Ureter (tissue), 1 donor: ENCODE results near the gene WTIP. TPM values are rescaled to one million over a fixed set of nuclear protein-coding genes. Genes with fewer than 3 reads are reported as not detected.
"Not testable (repeated sequence)": the region's sequence is repeated elsewhere in the genome, so short reads cannot be mapped to it uniquely, and the experiment has no call there.

Source experiments
- DNase-seq: peaks from one replicate; pipeline ENCODE4 v3.0.0-alpha.2; 2020; ENCODE audit warnings: low spot score
- total RNA-seq: library from RNA; stranded (reverse); gene quantifications from one replicate; pipeline ENCODE4 v1.2.4, GENCODE V29; 2023
- donor health status: DM: yes; HTN: yes; CAD: no.

The WTIP gene
- total RNA-seq, 1 donor from 2014 or later, result 14.9 TPM

DNA sequence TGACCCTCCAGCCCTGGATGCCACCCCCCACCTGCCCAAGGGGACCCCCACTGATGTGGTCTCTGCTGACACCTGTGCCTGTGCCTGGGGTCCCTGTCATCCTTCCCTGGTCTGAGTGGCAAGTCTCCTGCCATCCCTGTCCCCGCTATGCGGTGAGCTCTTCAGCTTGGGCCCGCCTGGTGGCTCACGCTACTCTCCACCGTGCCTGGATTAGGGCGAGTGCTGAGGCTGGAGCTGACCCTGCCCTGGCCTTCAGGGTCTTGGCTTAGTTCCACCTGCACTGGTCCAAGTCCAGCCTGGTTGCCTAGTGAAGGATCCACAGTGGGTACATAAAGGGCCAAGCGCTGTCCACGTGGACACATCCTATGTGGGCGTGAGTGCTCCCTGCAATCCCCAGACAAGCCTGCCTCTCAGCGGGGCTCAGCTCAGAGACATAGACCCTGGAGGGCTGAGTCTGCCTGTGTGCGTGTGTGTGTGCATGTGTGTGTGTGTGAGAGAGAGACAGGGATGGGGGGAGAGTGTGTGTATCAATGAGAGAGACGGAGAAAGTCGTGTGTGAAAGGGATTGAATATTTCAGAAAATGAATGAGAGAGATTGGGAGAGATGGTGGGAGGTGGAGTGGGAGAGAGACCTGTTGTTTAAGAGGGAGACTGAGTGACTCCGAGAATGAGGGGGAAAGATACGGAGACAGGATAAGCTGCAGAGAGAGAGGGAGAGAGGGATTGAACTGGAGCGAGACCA, 22.1 kb downstream of the WTIP start:
- DNase-seq, result peak; percentile 27

DNA sequence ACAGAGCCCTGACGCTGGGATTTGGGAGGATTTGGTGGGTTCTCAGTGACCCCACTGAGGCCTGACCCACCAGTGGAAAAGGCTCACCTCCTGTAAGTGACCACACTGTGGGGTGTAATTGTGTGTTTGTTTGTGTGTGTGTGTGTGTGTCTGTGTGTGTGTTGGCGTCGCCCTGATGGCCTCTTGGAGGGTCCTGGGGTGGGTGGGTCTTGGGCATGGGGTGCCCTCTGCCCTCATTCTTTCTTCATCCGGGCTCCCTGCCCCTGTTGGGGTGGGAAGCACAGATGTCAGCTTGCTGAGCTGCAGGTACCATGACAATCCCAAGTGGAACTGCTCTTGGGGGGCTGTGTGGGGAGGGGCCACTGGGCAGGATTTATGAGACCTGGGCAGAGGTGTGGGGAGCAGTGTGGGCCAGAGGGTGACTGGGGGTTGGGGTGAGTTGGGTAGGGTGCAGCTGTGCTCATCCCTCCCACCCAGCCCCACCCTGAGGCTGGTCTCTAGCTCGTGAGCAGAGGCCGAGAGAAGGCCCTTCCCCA, 22.8 kb downstream of the WTIP start:
- DNase-seq, result peak; percentile 35

DNA sequence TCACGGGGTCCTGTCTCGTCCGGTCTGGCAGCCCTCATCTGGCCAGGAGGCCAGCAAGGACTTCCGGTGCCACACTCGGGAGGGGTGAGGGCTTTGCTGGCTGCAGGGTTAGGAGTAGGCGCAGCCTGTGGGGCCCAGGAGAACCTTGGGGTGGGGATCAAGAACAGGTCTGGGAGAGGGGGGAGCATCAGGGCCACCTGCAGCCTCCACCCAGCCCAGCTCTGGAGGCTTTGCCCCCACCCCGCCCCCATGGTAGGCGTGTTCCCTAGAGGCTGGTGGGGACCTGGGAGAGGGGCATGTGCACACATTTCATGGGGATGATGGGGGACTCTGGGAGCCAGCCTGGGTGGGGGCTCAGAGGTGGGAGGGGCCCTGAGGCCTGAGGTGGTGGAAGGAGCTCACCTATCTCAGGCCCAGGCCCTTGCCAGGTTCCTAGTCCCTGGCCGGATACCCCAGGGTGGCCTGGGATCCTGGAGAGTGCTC, 23.3 kb downstream of the WTIP start:
- peak; percentile 30 for DNase-seq

DNA sequence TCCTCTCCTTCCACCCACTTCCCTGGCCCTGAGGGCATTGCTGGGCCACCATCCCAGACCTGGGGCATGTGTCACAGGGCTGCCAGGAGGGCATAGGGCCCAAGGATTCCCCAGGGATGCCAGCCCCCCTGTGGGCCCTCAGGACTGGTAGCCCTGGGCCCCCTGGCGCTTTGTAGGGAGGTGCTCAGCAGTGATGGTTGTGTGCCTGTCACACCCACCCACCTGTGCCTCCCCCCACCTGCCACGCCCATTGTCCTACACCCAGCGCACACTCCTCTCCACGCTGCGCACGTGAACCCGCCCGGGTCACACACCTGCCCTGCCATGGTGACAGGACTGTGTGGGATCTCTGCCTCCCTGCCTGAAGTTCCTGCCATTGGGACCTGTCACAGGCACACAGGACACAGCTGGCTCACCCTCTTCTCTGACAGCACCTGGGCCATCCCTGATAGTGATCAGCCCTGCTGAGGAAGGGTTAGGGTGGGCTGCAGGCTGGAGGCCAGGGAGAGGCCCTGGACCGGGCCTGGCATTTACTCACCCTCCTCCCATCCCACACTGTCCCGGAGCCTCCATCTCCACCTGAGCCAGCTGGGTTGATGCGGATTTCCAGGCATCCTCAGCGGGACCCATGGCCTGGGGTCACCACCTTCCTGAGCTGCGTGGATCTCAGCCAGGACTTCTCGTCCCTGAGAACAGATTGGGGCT, 23.9 kb downstream of the WTIP start:
- DNase-seq, result peak; percentile 38

DNA sequence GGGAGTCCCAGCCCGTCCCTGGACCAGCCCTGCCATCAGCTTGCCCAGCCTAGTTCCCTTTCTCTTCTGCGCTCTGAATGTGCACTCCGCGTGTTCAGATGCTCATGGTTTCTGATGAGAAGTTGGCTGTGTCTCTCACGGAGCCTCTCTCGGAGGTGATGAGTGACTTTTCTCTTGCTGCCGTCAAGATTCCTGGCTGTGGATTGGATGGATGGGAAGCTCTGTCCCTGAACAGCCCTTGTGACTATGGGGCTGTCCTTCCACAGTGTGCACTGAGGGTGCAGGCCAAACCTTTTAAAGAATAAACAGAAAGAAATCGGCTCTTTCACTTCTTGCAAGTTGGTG, 24.4 kb downstream of the WTIP start:
- DNase-seq, result no peak

DNA sequence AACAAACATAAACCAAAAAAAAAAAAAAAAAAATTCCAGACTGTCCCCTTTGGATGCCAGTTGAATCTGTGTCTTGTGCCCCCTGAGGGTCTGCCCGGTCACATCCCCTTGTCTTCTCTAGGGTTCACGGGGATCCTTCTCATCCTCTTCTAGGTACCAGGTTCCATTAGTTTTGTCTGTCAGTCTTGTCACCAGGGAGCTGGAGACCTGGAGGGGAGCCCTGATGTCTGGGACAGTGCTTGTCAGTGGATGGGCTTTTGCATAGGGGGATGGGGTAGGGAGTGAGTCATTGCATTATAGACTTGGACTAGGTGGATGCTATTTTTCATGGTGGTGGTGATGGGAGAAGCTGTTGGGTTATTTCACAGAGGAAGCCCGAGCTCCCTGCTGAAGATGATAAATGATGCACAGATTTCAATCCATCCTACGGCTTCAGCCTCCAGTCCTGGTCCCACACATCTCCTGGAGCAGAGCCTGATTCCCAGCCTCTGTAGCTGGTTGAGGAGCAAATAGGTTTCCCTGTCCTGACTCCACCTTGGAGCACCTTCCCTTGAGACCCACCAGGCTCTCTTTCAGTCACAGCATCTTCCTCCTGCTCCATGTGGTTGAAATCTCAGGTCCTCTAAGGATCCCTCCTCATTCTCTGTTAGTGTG, 26.0 kb downstream of the WTIP start:
- peak; percentile 29 for DNase-seq

DNA sequence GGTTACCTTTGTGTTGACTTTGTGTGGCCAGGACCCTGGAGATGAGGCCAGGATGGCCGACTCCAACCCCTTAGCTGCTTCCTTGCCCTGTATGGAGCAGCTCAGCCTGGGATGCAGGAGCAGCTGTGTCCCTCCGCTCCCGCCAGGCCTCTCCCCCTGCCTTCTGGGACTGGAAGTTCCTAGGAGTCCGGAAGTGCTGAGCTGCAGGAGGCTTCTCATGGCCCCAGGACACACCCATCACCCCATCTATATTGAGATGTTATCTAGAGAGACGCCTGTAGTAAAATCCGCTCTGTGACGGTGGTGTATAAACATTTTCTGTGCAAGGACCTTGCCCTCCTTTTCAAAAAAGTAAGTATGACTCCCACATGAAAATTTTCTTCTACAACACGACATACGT, 27.0 kb downstream of the WTIP start:
- peak; percentile 40 for DNase-seq

DNA sequence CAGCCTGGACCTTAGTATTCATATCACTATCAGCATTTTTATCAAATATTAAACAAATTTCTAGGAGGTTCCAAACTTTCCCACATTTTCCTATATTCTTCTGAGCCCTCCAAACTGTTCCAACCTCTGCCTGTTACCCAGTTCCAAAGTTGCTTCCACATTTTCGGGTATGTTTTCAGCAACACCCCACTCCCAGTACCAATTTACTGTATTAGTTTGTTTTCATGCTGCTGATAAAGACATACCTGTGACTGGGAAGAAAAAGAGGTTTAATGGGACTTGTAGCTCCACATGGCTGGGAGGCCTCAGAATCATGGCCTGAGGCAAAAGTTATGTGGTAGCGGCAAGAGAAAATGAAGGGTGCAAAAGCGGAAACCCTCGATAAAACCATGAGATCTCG, 29.3 kb downstream of the WTIP start:
- not testable (repeated sequence) for DNase-seq

DNA sequence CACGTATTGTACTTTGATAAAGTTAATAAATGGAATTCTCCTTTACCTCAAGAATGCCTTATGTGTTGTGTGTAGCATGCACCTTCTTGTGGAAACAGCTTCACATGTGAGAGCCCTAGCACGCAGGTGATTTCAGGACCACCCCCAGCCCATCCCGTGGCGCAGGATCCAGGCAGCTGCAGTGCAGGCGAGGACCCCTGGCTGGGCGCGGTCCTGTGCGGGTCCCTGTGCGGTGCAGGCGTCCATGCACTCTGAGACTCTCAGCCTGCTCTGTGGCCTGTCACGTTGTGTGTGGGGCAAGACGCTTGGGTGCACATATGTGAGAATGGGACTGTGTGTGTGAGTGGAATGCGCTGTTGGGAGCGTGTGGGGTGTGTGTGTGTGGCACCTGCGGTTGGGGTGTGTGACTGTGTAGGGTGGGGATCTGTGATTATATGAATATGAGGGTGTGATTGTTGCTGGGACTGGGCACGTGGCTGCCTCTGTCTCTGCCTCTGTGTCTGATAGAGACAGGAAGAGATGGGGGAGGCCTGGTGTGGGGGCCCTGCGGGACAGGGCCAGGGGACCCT, 30.8 kb downstream of the WTIP start:
- DNase-seq, result no peak

DNA sequence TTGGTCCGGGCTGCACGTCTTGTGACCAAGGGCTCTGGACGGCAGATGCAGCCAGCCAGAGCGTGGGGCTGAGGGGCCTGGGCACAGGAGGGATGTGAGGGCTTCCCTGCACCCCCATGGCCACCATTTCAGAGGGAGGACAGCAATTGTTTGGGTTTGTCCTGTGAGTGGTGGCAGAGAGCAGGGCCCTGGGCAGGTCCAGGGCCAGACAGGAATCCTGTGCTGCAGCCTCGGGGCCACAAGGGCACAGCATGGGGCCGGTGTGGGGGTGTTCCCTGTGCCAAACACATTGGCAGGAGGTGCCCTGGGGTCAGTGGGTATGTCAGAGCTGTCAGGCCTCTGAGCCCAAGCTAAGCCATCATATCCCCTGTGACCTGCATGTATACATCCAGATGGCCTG, 32.2 kb downstream of the WTIP start:
- no peak for DNase-seq

DNA sequence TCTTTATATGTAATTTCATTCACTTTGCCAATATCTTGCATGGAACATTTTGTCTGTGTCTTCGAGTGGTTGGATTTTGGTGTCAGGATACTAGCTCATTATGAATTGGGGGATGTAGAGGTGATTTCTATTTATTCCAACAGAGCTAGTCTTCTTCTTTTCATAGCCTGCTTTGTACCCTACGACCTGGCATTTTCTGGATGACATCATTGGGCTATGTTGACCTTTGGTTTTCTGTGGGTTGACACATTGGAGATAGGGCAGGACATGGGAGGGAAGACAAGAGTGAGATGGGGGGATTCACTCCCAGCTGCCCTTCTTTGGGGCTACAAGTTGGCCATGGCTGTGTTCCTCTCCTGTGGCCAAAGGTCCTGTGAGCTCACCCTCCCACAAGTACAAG, 38.0 kb downstream of the WTIP start:
- DNase-seq, result no peak

DNA sequence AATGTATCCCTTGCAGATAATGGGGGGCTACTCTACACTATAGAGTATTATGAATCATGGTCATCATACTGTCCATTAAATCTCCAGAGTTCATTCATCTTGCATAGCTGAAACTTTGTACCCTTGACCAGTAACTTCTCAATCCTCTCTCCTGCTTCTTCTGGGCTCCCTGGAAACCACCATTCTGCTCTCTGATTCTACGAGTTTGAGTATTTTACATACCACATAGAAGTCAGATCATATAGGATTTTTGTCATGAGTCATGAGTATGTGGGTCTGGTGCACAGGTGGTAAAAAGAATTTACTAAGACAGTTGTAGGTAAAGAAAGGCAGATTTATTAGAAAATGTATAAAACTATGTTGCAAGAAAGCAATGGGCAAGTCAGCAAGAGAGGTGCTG, 41.9 kb downstream of the WTIP start:
- no peak for DNase-seq

DNA sequence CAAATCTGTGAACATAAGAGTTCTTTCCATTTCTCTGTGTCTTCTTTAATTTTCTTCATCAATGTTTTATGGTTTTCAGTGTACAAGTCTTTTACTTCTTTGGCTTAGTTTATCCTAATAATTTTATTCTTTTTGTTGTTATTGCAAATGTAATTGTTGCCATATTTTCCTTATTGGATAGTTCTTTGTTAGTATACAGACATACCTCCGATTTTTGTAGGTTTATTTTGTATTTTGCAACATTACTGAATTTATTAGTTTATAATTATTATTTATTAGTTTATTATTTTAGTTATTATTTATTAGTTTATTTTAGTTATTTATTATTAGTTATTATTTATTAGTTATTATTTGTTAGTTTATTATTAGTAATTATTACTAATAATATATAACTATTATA, 43.4 kb downstream of the WTIP start:
- DNase-seq, result no peak

DNA sequence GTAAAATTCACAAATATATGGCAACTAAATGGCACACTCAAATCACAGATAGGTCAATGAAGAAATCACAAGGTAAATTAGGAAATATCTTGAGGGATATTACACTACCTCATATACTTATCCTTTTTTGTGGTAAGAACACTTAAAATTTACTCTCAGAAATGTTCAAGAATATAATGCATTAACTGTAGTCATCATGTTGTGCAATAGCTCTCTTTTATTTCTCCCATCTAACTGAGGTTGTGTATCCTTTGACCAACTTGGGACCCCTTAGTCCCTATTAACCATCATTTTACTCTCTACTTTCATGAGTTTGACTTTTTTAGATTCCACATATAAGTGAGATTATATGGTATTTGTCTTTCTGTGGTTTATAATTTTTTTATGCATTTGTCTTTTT, 52.6 kb downstream of the WTIP start:
- no peak for DNase-seq

DNA sequence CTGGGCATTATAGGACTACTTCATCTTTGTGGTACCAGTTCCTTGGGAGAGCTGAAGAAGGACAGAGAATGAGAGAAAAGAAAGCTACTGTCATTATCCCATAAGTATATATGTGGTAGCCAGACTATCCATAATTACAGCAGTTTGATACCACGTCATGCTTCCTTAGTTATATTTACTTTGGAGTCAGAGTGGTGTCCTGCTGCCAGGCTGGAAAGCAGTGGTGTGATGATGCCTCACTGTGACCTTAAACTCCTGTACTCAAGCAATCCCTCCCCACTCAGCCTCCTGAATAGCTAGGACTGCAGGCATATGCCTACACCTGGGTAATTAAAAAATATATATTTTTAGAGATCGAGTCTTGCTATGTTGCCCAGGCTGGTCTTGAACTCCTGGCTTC, 57.8 kb downstream of the WTIP start:
- DNase-seq, result no peak

DNA sequence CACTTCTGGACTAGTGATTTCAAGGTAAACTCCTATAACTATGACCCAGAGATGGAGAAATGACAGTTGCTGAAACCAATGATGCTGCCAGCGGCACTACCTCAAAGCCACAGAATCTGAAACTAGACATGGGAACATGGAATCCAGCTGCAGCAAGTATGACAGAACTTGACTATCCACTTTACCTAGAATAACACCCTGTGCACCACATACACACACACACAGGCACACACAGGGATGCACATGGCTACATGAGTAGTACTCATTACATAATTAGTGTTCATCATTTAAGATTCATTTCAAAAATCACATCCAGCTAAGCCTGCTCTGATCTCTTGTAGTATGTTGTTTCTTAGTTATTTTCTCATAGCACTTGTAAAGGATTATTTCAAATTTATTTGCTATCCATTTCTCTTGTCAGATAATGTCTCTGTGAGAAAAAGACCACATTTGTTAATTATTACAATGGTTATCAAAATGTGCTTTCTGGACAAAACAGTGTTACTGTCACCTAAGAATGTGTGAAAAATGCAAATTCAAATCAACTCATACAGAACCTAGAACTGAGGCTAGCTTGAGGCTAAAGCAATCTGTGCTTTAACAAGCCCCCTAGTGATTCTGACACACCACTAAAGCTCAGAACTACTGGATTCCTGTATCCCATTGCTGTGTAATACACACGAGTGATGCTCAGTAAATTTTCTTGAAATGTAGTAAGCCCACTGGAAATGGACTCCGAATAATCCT, 59.4 kb downstream of the WTIP start:
- DNase-seq, result no peak

DNA sequence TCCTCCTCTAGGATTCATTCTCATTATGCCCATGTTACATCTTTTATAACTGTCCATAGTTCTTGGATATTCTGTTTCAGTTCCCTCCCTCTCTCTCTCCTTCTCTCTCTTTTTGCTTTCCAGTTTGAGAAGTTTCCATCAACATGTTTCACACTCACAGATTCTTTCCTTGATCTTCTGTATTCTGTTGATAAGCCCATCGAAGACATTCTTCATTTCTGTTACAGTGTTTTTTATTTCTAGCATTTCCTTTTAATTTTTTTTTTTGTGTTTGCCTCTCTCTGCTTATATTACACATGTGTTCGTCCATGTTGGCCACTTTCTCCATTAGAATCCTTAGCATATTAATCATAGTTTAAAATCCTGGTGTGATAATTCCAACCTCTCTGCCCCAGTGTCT, 68.3 kb downstream of the WTIP start:
- no peak for DNase-seq

DNA sequence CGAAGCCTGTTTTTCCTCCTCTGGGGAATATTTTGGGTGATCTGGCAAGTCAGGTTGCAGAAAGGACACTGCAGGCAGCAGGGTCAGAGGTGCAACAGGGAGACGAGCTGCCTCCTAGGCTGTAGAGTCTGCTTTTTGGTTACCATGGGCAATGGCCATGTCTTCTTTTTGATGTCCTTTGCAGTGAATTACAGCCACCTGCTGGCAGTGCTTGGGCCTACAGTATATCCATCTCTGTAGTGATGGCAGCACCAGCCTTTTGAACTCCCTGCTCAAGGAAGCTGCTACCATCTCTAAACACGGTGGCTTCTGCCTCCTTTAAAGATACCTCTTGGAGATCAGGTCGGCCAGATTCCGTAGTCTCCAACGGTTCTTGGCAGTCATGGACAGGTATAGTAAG, 73.9 kb downstream of the WTIP start:
- DNase-seq, result no peak

DNA sequence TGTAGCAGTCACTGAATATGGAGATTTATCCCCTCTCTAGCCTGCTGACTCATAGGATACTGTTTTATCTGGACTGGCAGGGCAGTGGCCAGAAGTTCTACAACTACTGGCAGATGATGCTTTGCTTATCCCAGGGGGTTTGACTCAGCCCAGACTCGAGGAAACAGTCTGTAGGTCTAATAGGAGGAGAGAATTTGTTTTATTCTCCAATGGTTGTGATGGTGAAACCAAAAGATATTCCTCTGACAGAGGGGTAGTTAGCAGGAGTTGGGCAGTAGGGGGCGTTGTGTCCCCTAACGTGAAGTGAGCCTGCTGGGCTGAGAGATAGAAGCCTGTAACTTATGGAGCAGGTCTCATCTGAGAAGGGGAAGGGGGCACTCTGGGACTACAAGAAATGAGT, 74.9 kb downstream of the WTIP start:
- DNase-seq, result no peak

DNA sequence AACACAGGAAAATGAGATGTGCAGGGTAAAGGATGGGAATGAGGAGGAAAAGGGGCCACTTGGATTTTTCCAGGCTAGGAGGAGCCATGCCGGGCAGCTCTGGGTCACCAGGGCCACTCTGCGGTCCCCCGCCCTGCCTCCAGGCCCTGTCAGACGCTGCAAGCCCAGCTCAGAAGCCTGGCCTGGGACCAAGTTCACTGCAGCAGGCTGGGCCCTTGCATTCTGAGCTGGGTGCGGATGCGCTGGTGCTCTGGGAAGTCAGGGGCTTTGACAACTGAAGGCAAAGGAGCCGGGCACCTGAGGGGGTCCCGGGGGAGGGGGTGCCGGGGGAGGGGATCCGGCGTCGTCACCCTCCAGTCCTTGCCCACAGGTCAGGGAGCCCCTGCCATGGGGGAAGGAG, 77.5 kb downstream of the WTIP start:
- no peak for DNase-seq

DNA sequence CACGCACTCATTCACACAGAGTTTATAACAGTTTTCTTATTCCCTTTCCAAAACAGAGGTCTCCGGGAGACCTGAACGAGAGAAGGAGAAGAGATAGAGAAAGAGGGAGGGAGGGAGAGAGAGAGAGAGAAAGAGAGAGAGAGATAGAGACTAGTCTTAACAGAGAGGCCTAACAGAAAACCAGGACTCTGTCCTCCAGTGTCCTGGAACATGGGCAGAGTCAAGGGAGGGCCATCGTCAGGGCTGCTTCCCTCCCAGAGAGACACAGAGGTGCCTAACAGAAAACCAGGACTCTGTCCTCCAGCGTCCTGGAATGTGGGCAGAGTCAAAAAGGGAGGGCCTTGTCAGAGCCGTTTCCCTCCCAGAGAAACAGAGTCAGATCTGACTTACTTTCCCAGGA, 78.7 kb downstream of the WTIP start:
- DNase-seq, result no peak
